ENCODE results near the gene NRAP.

The NRAP gene

GRCh38 chr10:113643183-113643582, 20.7 kb downstream of the NRAP start:
- Mint-ChIP-seq H3K4me3 (no peak overlapping the region), H3K27me3 (peaks cover 15 to 29% of the 10 kb centered on the region in 2 donors), H3K4me1 (no peaks in the 10 kb centered on the region), H3K27ac (no peak overlapping the region), H3K9me3 (no peaks in the 10 kb centered on the region), H3K36me3 (no peaks in the 10 kb centered on the region)
- no peak for ATAC-seq (replicated peaks)
- no peak for DNase-seq

DNA sequence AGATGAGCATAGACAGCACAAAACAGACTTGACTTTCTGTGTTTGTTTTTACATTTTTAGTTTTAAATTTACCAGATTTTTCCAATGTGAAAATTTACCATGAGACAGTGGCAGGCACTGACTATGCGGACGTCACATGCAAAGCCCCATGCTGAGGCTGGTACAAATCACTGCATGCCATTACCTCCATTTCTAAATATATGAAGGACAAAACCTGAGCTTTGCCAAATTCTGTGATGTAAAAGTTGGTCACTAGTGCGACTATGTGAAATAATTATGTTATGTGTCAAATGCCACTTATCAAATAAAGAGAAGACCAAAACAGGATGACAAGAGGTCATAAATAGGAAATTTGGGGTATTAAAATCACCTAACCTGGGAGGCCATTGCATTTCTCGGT, 22.1 kb downstream of the NRAP start:
- H3K36me3 Mint-ChIP-seq = no peaks in the 10 kb centered on the region
- H3K4me1 Mint-ChIP-seq = no peaks in the 10 kb centered on the region
- no peak overlapping the region for H3K4me3 Mint-ChIP-seq

GRCh38 chr10:113639966-113640365, 23.9 kb downstream of the NRAP start:
- no peak overlapping the region for H3K27ac Mint-ChIP-seq
- H3K4me1 Mint-ChIP-seq = no peaks in the 10 kb centered on the region
- H3K9me3 Mint-ChIP-seq = no peaks in the 10 kb centered on the region
- ATAC-seq (replicated peaks) (no peak), DNase-seq (no peak)
- H3K4me3 Mint-ChIP-seq = no peak overlapping the region
- H3K27me3 Mint-ChIP-seq = peaks cover 20 to 34% of the 10 kb centered on the region in 2 donors
- H3K36me3 Mint-ChIP-seq = no peaks in the 10 kb centered on the region

More for the DNA sequence above, 22.1 kb downstream of the NRAP start:
- no peak for DNase-seq
- Mint-ChIP-seq H3K27me3 (peaks cover 18 to 22% of the 10 kb centered on the region in 2 donors), H3K9me3 (no peaks in the 10 kb centered on the region), H3K27ac (no peak overlapping the region)
- ATAC-seq (replicated peaks) = no peak

DNA sequence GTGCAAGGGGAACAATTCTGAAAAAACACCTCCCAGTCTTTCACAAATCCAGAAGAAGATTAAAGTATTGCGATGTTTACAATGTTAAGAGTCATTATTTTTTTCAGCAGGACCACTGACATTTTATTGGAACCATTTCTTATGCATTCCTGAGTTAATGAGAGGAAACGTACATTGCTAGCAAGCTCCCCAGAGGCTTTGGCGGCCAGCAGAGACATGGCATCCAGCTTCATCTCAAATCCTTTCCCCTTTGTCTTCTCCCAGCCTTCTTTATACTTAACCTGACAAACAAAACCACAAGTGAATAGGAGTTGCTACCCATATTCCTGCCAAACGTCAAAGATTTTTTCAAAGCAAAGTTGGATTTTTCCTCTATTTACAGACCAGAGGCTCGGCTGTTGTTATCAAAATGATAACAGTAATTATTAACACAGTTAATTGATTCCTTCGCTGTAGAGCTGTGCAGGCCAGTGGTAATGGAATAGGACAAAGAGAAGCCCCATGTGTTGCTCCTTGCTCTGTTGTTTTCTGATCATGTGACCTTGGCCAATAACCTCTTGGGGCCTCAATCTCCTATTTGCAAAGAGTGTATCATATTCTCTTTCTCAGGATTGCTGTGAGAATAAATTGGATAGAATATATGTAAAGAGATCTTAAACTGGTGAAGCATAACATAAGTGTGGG, 32.0 kb downstream of the NRAP start:
- no peak for DNase-seq
- H3K4me3 Mint-ChIP-seq = no peak overlapping the region
- no peak for ATAC-seq (replicated peaks)
- H3K27ac Mint-ChIP-seq = no peak overlapping the region
- H3K9me3 Mint-ChIP-seq = peaks cover 0 to 3% of the 10 kb centered on the region in 2 donors
- H3K36me3 Mint-ChIP-seq = no peaks in the 10 kb centered on the region
- peaks cover 9 to 19% of the 10 kb centered on the region in 2 donors for H3K27me3 Mint-ChIP-seq
- H3K4me1 Mint-ChIP-seq = no peaks in the 10 kb centered on the region

- Mint-ChIP-seq H3K27ac (no peak overlapping the region), H3K36me3 (no peaks in the 10 kb centered on the region), H3K4me1 (no peaks in the 10 kb centered on the region), H3K4me3 (no peak overlapping the region), H3K27me3 (peaks cover 9 to 15% of the 10 kb centered on the region in 2 donors), H3K9me3 (peaks cover 0 to 3% of the 10 kb centered on the region in 2 donors)
- ATAC-seq (replicated peaks) = no peak
- DNase-seq = no peak
Observed at GRCh38 chr10:113630929-113631533, 32.8 kb downstream of the NRAP start.

GRCh38 chr10:113628607-113629153, 35.2 kb downstream of the NRAP start:
- no peak overlapping the region for H3K4me3 Mint-ChIP-seq

DNA sequence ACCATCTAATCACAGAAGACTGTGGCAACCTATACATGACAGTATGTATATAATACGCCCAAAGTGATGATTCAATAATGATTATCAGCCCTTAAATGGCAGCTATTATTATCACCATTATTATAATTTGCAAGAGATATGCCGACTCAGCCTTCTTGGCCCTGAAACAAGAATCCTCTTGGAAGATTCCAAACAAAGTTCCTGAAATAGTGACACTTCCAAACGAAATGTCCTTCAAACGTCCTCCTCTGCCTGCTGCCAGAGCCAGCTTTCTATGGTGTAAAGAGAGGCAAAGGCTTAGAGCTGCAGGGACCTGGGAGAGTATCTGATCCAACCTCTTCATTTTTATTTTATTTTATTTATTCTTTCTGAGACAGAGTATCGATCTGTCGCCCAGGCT, 36.0 kb downstream of the NRAP start:
- H3K4me1 Mint-ChIP-seq = no peaks in the 10 kb centered on the region
- no peak overlapping the region for H3K4me3 Mint-ChIP-seq
- no peaks in the 10 kb centered on the region for H3K36me3 Mint-ChIP-seq
- no peaks in the 10 kb centered on the region for H3K9me3 Mint-ChIP-seq
- no peak overlapping the region for H3K27ac Mint-ChIP-seq
- ATAC-seq (replicated peaks) = no peak
- H3K27me3 Mint-ChIP-seq = peaks cover 3 to 22% of the 10 kb centered on the region in 2 donors
- DNase-seq = no peak

More at GRCh38 chr10:113628607-113629153, 35.2 kb downstream of the NRAP start:
- Mint-ChIP-seq H3K27me3 (peaks cover 5 to 23% of the 10 kb centered on the region in 2 donors), H3K27ac (no peak overlapping the region), H3K36me3 (no peaks in the 10 kb centered on the region), H3K4me1 (no peaks in the 10 kb centered on the region), H3K9me3 (no peaks in the 10 kb centered on the region)
- no peak for DNase-seq
- no peak for ATAC-seq (replicated peaks)

- Mint-ChIP-seq H3K9me3 (no peaks in the 10 kb centered on the region), H3K4me1 (no peaks in the 10 kb centered on the region), H3K36me3 (no peaks in the 10 kb centered on the region), H3K4me3 (no peak overlapping the region), H3K27ac (no peak overlapping the region), H3K27me3 (peaks cover 6 to 18% of the 10 kb centered on the region in 2 donors)
- DNase-seq = no peak
- no peak for ATAC-seq (replicated peaks)
Observed at GRCh38 chr10:113626809-113627355, 37.0 kb downstream of the NRAP start.

DNA sequence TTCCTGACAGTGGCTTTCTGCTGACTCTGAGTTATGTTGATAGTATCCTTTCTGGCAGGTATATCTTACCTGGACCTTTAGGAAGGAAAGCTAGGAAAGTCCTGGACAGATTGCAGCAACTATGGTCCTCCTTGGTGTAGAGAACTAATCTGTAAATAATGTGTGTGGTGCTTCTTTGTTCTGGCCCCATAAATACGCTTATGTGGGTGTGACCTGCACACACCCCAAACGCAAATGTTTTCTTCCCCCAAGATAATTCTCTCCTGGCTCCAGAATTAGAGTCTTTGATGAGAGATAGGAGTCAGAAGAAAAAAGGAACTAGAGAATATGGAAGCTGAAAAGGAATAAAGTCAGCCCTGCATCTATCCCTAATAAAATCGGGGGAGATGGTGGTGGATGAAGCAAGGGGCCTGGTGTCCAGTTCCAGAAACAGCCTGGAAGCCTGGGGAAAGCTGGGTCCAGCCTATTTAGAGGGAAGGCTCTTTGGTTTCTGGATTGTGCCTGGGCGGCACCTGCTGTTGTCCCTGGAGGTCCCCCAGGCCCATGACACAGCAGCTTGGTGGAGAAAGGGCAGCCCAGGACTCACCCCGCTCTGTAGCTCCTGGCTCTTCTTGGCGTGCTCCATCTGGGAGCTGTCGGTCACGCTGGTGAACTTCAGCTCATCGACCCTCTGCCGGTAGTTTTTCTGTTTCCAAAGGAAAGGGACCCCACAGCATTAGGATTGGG, 38.2 kb downstream of the NRAP start:
- Mint-ChIP-seq H3K27ac (no peak overlapping the region), H3K4me3 (no peak overlapping the region), H3K36me3 (no peaks in the 10 kb centered on the region), H3K27me3 (peaks cover 6 to 24% of the 10 kb centered on the region in 2 donors), H3K4me1 (no peaks in the 10 kb centered on the region), H3K9me3 (no peaks in the 10 kb centered on the region)
- ATAC-seq (replicated peaks) (no peak), DNase-seq (no peak)

GRCh38 chr10:113622831-113623230, 41.0 kb downstream of the NRAP start:
- H3K9me3 Mint-ChIP-seq = no peaks in the 10 kb centered on the region
- ATAC-seq (replicated peaks) = no peak
- no peak overlapping the region for H3K27ac Mint-ChIP-seq

DNA sequence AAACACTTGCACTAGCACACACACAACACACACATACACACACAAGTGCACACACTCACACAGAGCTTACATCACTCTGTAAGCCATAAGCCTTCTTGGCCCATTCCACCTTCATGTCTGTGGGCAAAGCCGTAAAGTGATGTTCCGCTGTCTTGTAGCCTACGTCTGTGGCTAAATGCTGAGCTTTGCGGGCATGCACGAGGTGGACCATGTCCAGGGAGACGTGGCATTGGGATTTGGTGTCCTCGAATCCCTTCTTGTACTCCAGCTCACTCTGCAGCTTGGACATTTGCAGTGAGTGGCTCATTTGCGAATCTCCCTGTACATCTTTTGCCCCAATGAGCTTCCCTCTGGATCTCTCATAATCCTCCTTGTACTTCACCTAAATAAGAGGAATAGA, 42.0 kb downstream of the NRAP start:
- H3K36me3 Mint-ChIP-seq = no peaks in the 10 kb centered on the region
- H3K4me3 Mint-ChIP-seq = no peak overlapping the region
- H3K9me3 Mint-ChIP-seq = no peaks in the 10 kb centered on the region
- no peak overlapping the region for H3K27ac Mint-ChIP-seq
- H3K27me3 Mint-ChIP-seq = peaks cover 6 to 33% of the 10 kb centered on the region in 2 donors
- no peak for DNase-seq
- H3K4me1 Mint-ChIP-seq = no peaks in the 10 kb centered on the region
- no peak for ATAC-seq (replicated peaks)

More at GRCh38 chr10:113622831-113623230, 41.0 kb downstream of the NRAP start:
- peaks cover 6 to 24% of the 10 kb centered on the region in 2 donors for H3K27me3 Mint-ChIP-seq
- H3K4me1 Mint-ChIP-seq = no peaks in the 10 kb centered on the region
- no peaks in the 10 kb centered on the region for H3K36me3 Mint-ChIP-seq
- no peak overlapping the region for H3K4me3 Mint-ChIP-seq
- DNase-seq = no peak

DNA sequence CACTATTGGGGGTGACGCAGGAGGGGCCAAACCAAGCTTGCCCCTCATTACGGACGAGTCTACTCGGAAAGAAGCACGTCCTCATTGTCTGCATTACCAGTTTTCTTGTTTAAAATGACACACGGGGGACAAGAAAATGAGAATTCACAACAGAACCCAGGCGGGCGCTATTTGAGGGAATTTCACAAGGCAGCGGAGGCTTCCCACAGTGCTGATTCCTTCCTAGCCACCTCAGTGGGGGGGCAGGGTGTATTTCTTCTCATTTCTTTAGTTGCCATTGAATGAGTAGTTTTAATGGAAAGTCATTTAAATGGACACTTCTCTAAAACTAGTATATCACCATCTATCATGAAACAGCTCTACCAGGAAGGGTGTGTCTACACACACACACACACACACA, 42.9 kb downstream of the NRAP start:
- Mint-ChIP-seq H3K27me3 (peaks cover 6 to 39% of the 10 kb centered on the region in 2 donors), H3K9me3 (no peaks in the 10 kb centered on the region), H3K4me1 (no peaks in the 10 kb centered on the region), H3K4me3 (no peak overlapping the region), H3K27ac (no peak overlapping the region), H3K36me3 (no peaks in the 10 kb centered on the region)
- ATAC-seq (replicated peaks) (no peak), DNase-seq (no peak)

GRCh38 chr10:113620511-113620910, 43.3 kb downstream of the NRAP start:
- DNase-seq (no peak), ATAC-seq (replicated peaks) (no peak)
- H3K9me3 Mint-ChIP-seq = no peaks in the 10 kb centered on the region
- peaks cover 6 to 39% of the 10 kb centered on the region in 2 donors for H3K27me3 Mint-ChIP-seq
- no peak overlapping the region for H3K4me3 Mint-ChIP-seq
- no peaks in the 10 kb centered on the region for H3K4me1 Mint-ChIP-seq
- H3K27ac Mint-ChIP-seq = no peak overlapping the region
- H3K36me3 Mint-ChIP-seq = no peaks in the 10 kb centered on the region

DNA sequence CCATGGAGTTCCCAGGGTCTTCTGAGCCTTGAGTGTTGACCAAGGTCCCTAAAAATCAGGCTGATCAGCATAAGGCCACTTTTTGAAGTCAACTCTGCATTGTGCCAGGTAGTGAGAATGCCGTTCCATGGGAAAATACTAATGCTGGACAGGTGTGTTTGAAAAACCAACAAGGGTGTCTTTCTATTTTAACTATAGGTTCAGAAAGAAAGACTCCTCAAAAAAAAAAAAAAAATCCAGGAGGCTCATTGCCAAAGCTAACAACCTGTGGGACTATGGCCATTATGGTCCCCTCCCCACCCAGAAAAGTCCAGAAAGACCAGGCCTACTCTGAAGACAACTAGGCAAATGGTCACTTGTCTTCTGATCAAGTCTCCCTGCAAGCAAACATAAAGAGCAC, 44.4 kb downstream of the NRAP start:
- Mint-ChIP-seq H3K4me3 (no peak overlapping the region), H3K9me3 (no peaks in the 10 kb centered on the region), H3K27me3 (peaks cover 9 to 35% of the 10 kb centered on the region in 2 donors), H3K4me1 (no peaks in the 10 kb centered on the region), H3K27ac (no peak overlapping the region), H3K36me3 (no peaks in the 10 kb centered on the region)
- ATAC-seq (replicated peaks) = no peak
- DNase-seq = no peak

All from stimulated activated naive B cell treated with anti-CD40 and anti-IgM and Interleukin-4, amounts not matched to agents 10 μg/mL and 1 μg/mL and 100 μg/mL, for 72 hours (primary cell).